ENCODE measurements around the gene ACE2.

DNA sequence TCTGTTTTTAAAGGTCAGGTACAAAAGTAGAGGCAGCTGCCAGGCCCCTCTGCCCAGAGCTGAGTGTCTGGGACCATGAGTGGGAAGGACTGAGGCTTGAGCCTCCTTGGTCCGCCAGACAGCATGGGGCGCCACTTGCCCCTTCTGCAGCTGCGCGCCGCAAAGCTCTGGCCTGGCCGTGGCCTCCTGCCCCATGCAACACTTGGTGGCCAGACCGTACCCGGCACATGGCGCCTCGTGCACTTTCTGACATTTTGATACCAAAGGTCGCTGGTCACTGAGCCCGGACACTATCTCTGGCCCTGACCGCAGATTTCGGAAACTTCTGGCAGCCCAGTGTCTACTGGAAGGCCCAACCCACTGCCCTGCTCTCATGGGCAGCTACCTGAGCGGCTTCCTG lies 45.3 kb upstream of the ACE2 start:
- no peak for TF ChIP-seq POLR2A (IDR thresholded peaks at IDR 0.05)
- TF ChIP-seq, protein P1, sequence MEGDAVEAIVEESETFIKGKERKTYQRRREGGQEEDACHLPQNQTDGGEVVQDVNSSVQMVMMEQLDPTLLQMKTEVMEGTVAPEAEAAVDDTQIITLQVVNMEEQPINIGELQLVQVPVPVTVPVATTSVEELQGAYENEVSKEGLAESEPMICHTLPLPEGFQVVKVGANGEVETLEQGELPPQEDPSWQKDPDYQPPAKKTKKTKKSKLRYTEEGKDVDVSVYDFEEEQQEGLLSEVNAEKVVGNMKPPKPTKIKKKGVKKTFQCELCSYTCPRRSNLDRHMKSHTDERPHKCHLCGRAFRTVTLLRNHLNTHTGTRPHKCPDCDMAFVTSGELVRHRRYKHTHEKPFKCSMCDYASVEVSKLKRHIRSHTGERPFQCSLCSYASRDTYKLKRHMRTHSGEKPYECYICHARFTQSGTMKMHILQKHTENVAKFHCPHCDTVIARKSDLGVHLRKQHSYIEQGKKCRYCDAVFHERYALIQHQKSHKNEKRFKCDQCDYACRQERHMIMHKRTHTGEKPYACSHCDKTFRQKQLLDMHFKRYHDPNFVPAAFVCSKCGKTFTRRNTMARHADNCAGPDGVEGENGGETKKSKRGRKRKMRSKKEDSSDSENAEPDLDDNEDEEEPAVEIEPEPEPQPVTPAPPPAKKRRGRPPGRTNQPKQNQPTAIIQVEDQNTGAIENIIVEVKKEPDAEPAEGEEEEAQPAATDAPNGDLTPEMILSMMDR (IDR thresholded peaks at IDR 0.05 in 8 of 11, conservative IDR thresholded peaks at IDR 0.05 in 3 of 11), result no peak

All from spleen (tissue), 7 donors.